ENCODE measurements around the gene NFATC4.
"Not testable (repeated sequence)": the region's sequence is repeated elsewhere in the genome, so short reads cannot be mapped to it uniquely, and the experiment has no call there.

NFATC4 gene

DNA sequence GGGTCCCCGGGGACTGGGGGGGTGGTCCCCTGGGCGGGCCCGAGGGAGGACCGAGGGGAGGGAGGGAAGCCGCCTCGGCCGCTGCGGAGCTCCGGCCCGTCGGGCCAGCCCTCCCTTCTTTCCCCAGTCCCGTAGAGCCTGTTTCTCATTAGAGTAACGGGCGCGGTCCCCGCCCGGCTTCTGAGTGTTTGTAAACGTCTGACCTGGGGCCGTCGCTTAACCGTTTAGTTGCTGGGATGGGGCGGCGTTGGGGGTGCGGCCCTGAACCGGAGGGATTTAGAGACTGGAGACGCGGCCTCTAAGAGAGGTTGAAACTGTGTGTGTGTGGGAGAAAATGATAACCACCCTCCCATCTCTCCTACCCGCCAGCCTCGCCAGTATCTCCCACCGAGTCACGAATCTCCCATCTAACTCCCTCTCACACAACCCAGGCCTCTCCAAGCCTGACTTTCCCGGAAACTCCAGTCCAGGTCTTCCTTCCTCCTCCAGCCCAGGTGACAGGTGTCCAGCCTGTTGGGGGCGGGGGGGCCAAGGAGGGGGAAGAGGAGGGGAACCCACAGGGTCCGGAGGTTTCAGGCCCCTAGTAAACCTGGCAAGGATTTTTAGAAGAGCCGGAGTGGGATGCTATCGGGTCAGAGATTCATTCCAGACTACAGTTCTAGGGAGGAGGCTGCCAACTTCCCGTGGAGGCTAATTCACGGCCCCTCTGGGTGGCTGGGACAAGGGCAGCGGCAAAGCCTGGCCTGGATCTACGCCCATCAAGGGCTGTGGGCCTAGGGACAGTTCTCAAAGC lies 1.1 kb upstream of the NFATC4 start:
- in situ Hi-C loops (cut with MboI; ENCODE audit: low sequenced_read_pairs), result no loop called here

DNA sequence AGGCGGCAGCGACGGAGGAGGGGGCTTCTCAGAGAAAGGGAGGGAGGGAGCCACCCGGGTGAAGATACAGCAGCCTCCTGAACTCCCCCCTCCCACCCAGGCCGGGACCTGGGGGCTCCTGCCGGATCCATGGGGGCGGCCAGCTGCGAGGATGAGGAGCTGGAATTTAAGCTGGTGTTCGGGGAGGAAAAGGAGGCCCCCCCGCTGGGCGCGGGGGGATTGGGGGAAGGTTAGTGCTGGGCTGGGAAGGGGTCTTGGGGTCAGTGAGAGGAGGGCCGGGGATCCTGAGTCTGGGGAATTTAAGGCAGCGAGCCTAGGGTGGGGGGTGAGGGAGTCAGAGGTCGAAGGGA lies 203 bp downstream of the NFATC4 start:
- in situ Hi-C loops (cut with MboI; ENCODE audit: low sequenced_read_pairs), result no loop called here

DNA sequence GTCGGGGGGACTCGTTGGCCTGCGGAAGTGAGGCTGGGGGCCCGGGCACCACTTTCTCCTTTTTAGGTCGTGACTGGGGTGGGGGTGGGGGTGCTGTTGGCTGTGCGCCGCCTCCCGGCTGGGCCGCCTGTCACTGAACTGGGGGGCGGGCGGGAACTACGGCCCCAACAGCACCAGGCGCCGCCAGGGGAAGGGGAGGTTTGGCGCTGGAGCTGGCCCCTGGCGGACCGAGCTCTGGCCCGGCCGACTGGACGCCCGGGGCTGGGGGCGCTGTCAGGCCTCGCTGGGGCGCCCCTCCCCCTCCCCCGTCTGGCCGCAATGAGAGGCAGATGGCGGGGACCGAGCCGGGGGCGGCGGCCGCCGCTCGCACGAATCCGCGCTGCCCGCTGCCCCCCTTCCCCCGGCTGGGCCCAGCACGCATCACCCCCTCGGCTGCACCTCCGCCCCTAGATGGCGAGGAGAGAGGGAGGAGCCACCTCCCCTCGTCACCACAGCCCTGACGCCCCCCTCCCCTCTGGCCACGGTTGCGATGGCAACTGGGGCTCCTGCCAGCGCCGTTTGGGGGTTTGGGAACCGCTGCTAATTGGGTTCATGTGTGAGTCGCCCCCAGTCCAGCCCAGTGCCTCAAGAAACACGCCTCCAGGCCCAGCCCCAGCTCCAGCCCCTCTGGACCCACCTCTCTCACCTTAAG lies 723 bp downstream of the NFATC4 start:
- in situ Hi-C loops (cut with MboI; ENCODE audit: low sequenced_read_pairs), result no loop called here

DNA sequence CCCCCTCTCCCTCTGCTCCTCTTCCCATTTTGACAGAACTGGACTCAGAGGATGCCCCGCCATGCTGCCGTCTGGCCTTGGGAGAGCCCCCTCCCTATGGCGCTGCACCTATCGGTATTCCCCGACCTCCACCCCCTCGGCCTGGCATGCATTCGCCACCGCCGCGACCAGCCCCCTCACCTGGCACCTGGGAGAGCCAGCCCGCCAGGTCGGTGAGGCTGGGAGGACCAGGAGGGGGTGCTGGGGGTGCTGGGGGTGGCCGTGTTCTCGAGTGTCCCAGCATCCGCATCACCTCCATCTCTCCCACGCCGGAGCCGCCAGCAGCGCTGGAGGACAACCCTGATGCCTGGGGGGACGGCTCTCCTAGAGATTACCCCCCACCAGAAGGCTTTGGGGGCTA lies 1.5 kb downstream of the NFATC4 start:
- in situ Hi-C loops (cut with MboI; ENCODE audit: low sequenced_read_pairs), result no loop called here

DNA sequence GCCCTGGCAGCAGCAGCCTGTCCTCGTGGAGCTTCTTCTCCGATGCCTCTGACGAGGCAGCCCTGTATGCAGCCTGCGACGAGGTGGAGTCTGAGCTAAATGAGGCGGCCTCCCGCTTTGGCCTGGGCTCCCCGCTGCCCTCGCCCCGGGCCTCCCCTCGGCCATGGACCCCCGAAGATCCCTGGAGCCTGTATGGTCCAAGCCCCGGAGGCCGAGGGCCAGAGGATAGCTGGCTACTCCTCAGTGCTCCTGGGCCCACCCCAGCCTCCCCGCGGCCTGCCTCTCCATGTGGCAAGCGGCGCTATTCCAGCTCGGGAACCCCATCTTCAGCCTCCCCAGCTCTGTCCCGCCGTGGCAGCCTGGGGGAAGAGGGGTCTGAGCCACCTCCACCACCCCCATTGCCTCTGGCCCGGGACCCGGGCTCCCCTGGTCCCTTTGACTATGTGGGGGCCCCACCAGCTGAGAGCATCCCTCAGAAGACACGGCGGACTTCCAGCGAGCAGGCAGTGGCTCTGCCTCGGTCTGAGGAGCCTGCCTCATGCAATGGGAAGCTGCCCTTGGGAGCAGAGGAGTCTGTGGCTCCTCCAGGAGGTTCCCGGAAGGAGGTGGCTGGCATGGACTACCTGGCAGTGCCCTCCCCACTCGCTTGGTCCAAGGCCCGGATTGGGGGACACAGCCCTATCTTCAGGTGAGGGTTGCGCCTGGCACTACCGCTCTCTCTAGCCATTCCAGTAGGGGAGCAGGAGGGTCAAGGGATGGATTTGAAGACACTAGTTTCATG lies 2.1 kb downstream of the NFATC4 start:
- in situ Hi-C loops (cut with MboI; ENCODE audit: low sequenced_read_pairs), result no loop called here

DNA sequence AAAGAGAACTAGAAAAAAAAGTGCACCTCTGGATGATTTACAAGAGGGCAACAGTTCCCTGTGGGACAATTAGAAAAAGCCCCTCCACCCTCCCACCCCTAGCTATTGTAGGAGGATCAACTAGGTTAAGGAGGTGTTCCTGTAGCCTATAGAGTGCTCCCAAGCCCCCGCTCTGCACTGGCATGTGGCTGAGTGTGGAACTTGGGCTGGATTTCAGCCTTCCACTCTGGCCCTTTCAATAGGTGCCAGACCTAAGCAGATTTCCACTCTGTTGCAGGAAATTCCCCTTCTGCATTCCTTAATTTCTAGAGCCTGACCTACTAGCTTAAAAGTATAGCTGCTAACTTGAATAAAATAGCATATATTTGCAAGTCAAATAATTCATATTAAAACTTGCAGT lies 2.8 kb downstream of the NFATC4 start:
- in situ Hi-C loops (cut with MboI; ENCODE audit: low sequenced_read_pairs), result no loop called here

DNA sequence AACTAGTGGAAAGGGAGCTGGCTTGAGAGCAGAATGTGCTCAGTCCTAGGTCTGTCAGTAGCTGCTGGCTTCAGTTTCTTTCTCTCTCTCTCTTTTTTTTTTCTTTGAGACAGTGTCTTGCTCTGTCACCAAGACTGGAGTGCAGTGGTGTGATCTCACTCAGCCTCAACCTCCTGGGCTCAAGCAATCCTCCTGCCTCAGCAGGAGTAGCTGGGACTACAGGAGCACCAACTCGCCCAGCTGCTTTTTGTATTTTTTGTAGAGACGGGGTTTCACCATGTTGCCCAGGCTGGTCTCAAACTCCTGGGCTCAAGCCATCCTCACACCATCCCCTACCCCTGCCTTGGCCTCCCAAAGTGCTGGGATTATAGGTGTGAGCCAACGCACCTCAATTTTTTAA lies 3.6 kb downstream of the NFATC4 start:
- in situ Hi-C loops (cut with MboI; ENCODE audit: low sequenced_read_pairs), result not testable (repeated sequence)

DNA sequence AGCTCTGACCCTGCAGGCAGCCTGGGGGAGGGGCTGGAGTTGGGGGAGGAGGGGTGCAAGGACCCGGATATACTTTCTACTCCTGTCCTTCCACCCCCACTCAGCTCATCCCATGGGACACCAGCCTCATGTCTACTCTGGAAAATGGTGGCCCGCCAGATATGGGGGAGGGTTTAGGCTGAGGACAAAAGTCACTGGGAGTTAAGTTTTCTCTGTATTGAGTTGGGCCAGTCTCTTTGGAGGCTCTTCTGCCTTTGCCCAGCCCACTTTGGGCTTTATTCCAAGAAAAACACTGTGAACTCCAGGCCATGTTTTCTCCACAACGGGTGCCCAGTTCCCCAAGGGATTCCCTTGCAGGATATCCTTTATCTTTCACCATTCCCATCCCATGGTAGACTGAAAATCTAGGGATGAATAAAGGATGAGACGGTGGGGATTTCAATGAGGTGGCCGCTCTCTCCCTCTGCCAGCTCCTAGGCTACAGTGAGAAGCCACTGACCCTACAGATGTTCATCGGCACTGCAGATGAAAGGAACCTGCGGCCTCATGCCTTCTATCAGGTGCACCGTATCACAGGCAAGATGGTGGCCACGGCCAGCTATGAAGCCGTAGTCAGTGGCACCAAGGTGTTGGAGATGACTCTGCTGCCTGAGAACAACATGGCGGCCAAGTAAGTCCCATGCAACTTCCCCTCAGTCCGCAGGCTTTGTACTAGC lies 4.9 kb downstream of the NFATC4 start:
- in situ Hi-C loops (cut with MboI; ENCODE audit: low sequenced_read_pairs), result no loop called here

DNA sequence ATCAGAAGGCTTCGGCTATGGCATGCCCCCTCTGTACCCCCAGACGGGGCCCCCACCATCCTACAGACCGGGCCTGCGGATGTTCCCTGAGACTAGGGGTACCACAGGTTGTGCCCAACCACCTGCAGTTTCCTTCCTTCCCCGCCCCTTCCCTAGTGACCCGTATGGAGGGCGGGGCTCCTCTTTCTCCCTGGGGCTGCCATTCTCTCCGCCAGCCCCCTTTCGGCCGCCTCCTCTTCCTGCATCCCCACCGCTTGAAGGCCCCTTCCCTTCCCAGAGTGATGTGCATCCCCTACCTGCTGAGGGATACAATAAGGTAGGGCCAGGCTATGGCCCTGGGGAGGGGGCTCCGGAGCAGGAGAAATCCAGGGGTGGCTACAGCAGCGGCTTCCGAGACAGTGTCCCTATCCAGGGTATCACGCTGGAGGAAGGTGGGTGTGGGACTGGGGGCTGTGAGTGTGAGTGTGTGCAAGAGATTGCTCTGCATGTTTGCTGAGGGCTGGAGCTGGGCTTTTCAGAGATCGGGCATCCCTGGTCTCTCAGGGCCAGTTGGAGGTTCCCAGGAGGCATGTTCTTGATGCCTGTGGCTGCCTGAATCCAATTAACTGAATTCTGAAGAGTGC lies 8.6 kb downstream of the NFATC4 start:
- in situ Hi-C loops (cut with MboI; ENCODE audit: low sequenced_read_pairs), result no loop called here

DNA sequence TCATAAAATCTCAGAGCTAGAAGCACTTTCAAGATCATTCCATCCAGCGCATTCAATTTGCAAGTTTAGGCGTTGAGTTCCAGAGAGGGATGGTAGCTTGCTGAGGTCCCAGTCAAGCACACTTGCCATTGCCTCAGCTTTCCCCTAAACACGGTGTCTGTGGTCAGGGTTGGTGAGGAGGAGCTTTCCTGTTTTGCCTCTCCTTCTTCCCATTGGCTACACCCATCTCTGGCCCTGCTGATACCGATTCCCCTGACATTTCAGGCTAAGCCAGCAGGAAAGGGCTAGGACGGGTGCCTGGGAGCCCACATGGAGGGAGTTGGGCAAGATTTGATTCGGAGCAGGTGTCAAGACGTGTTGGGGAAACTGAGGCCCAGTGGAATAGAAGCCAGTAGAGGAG lies 9.1 kb downstream of the NFATC4 start:
- in situ Hi-C loops (cut with MboI; ENCODE audit: low sequenced_read_pairs), result no loop called here

DNA sequence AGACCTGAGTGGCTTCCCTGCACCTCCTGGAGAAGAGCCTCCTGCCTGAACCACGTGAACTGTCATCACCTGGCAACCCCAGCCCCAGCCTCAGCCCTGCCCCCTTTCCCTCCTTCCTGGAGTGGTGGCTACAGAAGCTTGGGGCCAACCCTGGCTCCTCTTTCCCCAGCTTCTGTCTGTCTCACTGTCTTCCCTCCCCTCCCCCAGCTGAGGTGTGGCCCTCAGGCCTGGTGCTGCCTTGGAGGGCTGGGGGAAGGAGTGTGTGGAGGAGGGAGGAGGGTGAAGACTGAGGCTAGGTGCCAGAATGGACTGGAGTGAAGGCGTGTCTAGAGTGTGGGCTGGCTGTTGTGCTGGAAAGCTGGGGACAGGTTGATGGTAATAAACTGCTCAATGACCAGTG lies 9.7 kb downstream of the NFATC4 start:
- in situ Hi-C loops (cut with MboI; ENCODE audit: low sequenced_read_pairs), result no loop called here

DNA sequence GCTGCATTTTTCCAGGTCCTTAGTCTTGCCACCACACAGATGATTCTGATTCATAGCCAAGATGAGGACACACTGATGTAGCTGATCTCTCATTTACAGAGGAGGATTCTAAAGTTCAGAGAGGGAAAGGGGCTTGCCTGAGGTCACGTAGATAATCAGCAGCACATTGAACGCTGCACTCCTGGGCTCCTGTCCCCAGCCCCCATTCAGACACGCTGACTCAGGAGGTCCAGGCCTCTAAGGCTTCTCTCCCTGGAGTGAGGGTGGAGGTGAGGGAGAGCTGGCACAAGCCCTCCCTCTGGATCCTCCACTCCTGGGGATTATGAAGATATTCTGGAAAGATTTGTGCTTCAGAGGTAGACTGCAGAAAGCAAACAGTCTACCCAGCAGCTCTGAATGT lies 10.3 kb downstream of the NFATC4 start:
- in situ Hi-C loops (cut with MboI; ENCODE audit: low sequenced_read_pairs), result no loop called here

DNA sequence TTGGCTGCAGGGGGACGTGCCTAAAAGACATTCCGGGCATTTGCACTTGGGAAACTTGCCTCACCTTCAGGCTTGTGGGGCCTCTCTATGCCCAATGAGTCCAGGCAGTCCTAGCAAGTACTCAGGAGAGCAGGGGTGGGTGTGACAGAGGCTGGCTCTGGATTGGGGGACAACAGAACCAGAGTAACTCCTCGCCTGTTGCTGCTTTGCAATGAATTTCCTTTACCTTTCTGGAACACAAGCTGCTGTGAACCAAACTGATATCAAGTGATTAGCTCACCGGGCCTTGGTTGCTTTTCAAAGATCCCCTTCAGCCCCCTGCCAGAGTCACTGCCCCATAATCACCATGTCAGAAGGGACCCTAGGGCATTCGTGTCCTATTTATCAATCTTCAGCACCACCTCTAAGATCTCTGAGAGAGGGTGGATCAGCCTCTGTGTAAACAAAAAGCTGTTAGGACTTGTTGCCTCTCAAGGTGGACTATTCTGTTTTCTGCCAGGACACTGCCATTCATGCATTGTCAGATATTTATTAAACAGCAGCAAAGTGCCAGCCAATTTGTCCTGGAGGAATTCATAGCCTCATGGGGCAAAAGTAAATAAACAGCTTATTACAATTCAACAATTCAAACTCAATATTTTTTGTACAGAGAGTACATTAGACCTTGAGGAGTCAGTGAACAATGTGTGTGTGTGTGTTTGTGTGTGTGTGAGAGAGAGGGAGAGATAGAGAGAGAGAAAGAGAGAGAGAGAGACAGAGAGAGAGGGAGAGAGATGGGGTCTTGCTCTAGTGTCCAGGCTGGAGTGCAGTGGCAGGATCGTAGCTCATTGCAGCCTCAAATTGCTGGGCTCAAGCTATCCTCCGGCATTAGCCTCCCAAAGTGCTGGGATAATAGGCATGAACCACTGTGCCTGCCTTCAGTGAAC lies 11.3 kb downstream of the NFATC4 start:
- in situ Hi-C loops (cut with MboI; ENCODE audit: low sequenced_read_pairs), result no loop called here

DNA sequence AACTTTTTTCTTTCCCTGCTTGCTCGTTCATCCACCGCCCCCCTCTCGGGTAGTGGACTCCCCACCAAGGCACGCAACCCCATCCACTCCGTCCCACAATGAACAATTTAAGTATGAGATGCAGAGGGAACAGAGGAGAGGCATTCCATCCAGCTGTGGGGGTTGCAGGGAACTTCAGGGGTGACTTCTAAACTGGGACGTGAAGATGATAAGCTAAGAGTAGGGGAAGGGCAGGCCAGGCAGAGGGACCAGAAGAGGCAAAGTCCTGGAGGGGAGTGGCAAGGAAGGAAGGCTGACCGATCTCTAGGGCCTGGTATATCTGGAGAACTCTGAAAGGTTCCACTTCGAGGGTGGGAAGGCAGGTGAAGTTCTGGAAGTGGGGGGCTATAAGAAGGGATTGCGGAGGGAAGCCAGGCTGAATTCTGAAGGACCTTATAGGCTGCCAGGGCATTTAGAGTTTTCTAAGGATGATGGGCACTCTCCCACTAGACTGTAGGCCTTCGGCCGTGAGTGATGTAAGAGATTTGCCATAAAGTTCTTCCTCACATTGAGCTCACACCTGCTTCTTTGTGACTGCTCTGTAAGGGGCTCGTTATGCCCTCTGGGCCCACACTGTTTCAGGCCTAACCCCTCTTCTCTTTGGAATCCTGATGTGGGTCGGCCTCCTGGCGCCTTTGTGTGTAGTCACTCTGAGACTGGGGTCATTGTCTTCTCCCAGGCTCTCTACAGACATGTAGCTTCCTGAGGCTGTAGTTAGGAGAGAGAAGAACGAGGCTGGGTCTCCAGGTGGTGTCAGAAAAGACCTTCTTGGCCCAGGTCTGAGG lies 12.1 kb downstream of the NFATC4 start:
- in situ Hi-C loops (cut with MboI; ENCODE audit: low sequenced_read_pairs), result no loop called here

DNA sequence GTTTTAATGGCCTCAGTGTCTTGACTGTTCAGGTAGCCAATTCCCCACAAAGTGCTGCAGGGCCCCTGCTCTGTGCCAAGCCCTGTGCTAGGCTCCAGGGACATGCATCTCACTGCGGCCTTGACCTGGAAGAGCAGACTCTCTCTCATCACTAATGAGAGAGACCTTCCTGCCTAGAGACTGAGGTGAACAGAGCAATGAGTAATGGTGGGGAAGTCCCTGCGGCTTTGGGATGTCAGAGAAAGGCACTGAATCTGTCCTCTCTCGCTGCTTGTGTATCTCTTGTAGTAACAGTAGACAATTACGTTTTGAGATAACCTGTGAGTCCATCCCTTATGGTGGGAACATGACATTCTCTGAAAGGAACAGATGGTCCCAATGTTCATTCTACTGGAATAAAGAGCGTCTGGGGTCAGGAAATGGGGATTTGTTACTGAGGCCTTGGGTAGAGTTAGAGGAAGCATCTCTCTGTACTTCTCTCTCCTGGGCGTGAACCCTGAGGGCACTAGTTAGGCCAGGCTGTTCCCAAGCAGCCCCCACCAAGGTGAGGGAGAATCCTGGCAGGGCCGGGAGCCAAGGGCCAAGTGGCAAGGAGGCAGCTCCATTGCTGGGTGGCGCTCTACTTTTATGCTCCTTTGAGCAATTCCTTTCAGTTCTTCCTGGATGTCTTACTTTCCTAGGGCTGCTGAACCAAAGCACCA lies 13.5 kb downstream of the NFATC4 start:
- in situ Hi-C loops (cut with MboI; ENCODE audit: low sequenced_read_pairs), result no loop called here

DNA sequence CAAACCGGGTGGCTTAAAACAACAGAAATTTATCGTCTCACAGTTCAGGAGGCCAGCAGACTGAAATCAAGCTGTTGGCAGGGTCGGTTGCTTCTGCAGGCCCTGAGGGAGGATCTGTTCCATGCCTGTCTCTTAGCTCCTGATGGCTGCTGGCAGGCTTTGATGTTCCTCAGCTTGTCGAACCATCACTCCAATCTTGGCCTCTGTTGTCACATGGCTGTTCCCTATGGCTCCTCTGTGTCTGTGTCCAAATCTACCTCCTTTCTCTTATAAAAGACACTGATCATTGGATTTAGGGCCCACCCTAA lies 14.0 kb downstream of the NFATC4 start:
- in situ Hi-C loops (cut with MboI; ENCODE audit: low sequenced_read_pairs), result no loop called here

DNA sequence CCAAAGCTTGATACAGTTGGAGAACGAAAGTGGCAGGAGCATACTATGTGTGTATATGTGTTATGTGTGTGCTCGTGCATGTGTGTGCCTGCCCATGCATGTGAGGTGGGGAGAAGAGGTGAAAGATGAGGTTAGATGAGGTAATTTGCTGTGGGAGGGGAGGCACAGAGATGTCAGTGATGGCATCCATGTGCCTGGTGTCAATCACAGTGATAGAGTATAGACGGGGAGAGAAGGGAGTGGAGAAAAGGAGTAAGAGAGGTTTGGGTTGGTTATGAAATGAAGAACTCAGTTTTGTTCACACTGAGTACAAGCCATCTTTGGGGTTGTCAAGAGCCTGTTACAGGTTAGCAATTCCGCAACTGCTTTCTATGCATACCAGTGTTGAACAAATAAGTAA lies 16.2 kb downstream of the NFATC4 start:
- in situ Hi-C loops (cut with MboI; ENCODE audit: low sequenced_read_pairs), result no loop called here

DNA sequence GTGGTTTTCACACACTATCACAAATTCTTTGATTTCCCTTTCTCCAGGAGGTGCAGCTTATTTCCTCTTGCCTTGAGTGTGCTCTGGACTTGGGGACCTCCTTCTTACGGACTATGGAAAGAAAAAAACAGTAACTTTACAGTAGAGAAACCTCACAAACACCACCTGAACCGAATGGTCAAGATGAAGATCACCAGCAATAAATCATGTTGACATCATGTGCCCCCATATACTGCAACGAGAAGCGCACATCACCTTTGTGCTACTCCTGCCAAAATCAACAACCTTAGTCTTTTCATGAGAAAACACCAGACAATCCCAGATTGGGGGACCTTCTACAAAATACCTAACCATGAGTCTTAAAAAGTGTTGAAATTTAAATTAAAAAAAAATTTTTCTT lies 17.5 kb downstream of the NFATC4 start:
- in situ Hi-C loops (cut with MboI; ENCODE audit: low sequenced_read_pairs), result no loop called here

DNA sequence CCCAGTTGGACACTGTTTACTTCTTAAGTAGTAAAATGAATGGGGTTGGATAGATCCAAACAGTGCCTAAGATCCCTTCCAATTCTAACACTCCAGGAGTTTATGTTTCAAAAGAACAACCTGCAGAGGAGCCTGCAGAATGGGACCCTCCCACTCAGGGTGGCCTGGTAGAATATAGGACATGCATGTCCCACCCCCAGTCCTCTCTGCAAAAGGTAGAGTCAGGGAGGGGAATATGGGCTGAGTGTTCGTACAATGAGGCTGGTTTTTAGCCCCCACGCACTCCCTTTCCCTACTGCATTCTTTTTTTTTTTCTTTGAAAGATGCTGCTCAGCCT lies 19.0 kb downstream of the NFATC4 start:
- in situ Hi-C loops (cut with MboI; ENCODE audit: low sequenced_read_pairs), result no loop called here

All from HL-60/S4 (cell line).